ENCODE data around the gene PRDM16.
"Not testable (repeated sequence)": the region's sequence is repeated elsewhere in the genome, so short reads cannot be mapped to it uniquely, and the experiment has no call there.

Gene PRDM16

DNA sequence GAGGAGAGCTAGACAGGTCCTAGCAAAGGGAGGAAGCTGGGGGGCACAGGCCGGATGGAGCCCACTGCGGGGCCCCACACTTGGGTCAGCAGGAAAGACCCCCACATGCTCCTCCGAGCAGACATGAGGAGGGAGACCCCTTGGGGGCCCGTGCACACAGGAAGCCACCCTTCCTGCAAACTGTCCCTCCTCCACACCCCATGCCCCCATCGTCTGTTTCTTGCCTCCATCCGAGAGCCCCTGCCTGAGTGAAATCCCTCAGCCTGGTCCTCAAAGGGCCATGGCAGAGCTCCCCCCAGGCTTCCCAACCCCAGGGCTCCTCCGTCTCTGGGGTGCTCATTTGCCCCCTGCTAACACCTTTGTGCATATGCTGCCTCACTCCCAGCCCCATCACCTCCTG, 168.0 kb downstream of the PRDM16 start:
- DNase-seq, result no peak

DNA sequence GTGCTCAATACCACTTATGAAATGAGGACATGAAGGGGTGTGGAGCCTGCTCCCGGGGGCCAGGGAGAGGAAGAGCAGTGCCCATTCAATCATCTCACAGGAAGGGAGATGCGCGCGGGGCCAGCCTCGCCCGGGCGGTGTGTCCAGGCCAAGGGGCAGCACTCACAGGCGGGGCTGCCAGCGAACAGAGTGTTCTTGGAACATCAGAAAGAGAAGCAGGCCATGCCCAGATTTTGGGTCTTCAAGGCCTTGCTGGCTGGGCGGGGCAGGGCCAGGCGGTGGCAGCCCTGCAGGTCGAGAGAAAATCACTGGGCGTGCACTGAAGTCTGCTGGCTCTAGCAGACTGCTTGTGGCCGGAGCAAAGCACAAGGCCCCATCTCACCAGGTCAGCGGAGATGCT, 168.6 kb downstream of the PRDM16 start:
- no peak for DNase-seq

GRCh38 chr1:3237994-3238702, 169.1 kb downstream of the PRDM16 start:
- DNase-seq, result no peak

GRCh38 chr1:3238703-3239278, 169.8 kb downstream of the PRDM16 start:
- no peak for DNase-seq

- not testable (repeated sequence) for DNase-seq
These were observed 171.0 kb downstream of the PRDM16 start for GRCh38 chr1:3239991-3240390.

- DNase-seq, result no peak
These were observed 171.7 kb downstream of the PRDM16 start for GRCh38 chr1:3240524-3241235.

DNA sequence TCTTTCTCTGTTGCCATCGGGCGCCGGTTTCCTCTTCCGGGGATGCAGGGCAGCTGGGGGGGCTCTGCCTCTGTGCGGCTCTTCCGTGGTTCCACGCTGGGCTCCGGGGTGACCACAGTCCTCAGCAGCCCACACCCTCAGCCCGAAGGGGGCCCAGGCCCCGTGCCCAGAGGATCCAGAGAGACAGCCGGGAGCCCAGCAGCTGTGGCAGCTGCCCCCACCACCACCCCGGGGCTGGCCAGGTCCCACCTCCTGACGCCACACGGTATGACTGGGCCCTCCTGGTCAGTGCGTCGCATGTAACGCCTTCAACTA, 172.2 kb downstream of the PRDM16 start:
- no peak for DNase-seq

GRCh38 chr1:3241673-3242407, 172.8 kb downstream of the PRDM16 start:
- no peak for DNase-seq

DNA sequence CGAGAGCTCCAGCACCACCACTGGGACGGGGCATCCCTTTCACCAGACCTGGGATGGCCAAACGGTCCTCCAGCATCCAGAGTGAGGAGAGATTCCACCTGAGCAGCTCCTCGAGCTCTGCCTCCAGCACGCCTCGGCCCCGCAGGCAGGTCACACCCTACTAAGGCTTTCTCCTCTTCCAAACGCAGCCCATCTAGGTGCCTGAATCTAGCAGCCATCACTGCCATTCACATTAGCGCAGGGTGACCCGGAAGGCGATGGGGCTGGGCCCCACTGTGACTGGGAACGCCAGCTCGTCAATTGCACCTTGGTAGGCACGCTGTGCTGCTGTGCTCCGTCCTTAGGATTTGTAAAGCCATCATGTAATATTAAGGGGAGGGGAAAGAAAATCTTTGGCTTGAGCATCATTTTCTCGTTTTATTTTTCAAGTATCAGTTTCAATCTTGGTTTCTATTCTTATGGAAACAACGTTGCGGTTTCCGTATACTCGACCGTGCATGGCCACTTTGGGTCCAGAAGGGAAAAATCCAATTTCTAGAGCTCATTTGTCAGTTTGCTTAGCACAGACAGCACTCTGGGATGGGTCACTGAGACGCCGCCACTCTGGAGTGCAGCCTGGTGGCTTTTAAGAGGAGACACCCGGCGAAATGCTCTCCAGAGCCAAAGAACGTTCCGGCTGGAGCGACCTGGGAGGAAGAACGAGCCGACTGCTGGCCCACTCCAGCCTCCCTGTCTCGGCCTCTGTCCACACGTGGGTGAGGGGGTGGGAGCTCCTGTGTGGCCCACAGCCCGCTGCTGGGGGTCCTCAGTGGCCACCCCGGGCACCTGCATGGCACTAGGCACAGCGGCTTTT, 173.6 kb downstream of the PRDM16 start:
- DNase-seq, result no peak

DNA sequence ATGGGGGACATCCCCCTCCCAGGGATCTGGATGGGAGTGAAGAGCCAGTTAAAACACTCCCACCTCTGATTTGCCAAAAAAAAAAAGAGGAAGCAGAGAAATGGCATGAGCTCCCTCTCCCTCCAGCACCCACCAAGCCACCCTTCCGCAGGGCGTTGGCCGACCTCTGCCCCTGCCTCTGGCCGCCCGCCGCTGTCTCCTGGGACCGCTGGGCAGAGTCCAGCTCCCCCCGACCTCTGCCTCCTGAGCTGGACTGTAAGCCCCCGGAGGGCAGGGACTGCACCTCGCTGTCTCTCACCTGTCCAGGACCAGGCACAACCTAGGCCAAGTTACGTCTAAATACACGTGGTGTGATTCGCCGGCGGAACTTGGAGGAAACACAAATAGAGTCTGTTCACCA, 174.3 kb downstream of the PRDM16 start:
- DNase-seq, result no peak

GRCh38 chr1:3244025-3244926, 175.3 kb downstream of the PRDM16 start:
- DNase-seq, result no peak

DNA sequence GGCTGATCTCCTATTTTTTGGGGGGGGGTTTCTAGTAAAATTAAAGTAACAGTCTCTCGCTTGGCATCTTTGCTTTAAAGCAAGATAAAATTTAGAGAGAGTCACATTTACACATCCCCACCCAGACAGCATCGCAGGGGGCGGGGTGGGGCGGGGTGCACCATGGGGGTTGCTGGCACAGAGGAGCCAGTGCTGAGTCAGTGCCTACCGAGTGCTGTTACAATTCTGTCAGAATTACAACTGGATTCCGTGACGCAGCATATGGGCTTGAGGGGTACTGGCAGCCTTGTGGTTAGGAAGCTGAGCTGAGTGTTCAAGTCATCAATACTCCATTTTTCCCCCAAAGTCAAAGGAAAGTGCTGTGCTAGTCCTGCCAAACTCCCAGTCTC, 175.9 kb downstream of the PRDM16 start:
- no peak for DNase-seq

DNA sequence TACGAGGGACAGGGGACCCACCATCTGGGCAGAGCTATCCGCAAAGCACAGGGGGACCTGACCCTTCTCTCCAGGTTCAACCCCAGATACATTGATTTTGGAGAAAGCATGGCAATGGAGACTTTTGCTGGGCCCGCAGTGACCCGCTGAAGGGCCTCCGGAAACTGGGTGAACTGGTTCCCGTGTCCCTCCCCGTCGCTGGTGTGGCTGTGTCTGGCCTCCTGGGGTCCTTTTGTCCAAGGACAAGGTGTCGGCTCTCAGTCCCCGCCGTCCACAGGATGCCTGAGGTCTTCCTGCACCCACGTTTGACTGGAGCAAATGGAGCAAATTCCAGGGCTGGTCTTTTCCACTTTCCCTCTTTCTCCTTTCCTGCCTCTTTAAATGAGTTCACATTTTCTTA, 176.3 kb downstream of the PRDM16 start:
- no peak for DNase-seq

DNA sequence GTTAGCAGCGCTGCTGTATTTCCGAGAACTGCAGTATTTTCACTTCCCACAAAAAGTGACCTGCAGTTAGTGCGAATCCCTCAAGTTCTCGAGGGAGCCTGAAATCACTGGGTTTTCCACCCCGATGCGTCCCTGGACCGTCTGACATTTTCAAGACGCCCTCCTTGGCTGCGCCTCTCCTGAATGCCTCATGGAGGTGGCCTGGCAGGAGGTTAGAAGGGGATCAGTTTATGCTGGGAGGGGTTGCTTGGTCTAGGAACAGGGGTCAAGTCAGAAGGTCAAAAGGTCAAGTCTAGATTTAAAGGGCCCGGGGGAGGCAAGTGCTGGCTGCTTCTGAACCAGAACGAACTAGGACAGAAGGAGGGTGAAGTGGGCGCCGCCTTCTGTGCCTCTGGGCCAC, 176.8 kb downstream of the PRDM16 start:
- no peak for DNase-seq

DNA sequence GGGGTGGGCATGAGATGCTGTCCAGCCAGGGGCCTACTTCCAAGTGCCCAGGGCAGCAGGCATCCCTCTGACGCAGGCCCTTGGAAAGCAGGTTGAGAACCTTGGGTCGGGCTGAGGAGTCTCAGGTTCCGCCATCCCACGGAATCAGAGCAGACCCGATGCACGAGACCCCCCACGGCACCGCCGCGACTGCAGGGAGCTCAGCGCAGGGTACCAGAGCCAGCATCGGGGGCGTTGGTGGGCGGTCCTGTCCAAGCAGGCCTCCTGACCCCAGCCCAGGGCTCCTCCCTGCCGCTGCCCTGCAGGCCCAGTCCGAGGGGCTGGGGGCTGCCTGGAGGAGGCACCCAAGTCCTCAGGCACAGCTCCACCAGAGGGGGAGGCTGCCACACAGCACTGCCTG, 177.2 kb downstream of the PRDM16 start:
- DNase-seq, result no peak

GRCh38 chr1:3247521-3248121, 178.6 kb downstream of the PRDM16 start:
- no peak for DNase-seq

GRCh38 chr1:3248155-3249141, 179.4 kb downstream of the PRDM16 start:
- DNase-seq, result no peak

DNA sequence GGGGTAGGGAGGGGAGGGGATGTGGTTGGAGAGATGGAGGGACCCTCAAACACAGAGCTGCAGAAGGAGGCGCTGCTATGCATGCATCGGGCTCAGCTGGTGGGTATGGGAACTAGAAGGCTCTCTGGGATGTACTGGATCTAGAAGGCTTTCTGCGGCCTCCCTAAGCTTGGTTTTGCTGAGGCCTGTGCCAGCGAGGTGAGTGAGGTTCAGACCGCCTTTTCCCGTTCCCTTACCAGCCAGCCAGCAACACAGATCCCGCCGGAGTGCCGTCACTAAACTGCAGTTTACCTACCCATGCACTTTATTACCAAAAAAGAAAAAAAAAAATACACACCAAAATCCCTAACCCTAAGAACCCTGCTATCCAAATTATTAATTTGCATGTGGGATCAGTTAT, 180.2 kb downstream of the PRDM16 start:
- DNase-seq, result no peak

GRCh38 chr1:3249631-3250501, 180.9 kb downstream of the PRDM16 start:
- DNase-seq, result no peak

Measured in stimulated activated CD4-positive, alpha-beta T cell treated with anti-CD3 and anti-CD28 coated beads, Interleukin-12 subunit alpha, Interleukin-12 subunit beta, amount 100 ng/mL, for 4 hours (primary cell).